Tibial nerve (tissue), 4 donors: ENCODE results near the gene SAPCD1. TPM values are rescaled to one million over a fixed set of nuclear protein-coding genes. Genes with fewer than 3 reads are reported as not detected.

ENCODE experiments used
- DNase-seq, 2 donors: peaks; one replicate each; pipeline ENCODE4 v3.0.0-alpha.2; 2019; ENCODE audit warnings: low spot score in 2 of 2
- H3K27ac ChIP-seq, 4 donors: fragments of 200-600 bp; sonication (generic) in 3 of 4; one replicate each; pipeline ENCODE4 v1.5.1; 2017 to 2019; ENCODE audit warnings: mild to moderate bottlenecking in 1 of 4
- H3K27me3 ChIP-seq, 2 donors: fragments of 200-600 bp; sonication (generic) in 1 of 2; one replicate each; pipeline versions ENCODE4 v1.5.1 to v1.6.0; 2017 to 2019
- H3K36me3 ChIP-seq, 3 donors: fragments of 200-600 bp; sonication (generic); one replicate each; pipeline ENCODE4 v1.5.1; 2018 to 2019
- H3K4me1 ChIP-seq, 4 donors: fragments of 200-600 bp; sonication (generic) in 3 of 4; one replicate each; pipeline ENCODE4 v1.5.1; 2017 to 2019
- H3K4me3 ChIP-seq, 4 donors: fragments of 200-600 bp; sonication (generic) in 3 of 4; one replicate each; pipeline ENCODE4 v1.5.1; 2017 to 2019; ENCODE audit warnings: mild to moderate bottlenecking in 1 of 4, moderate library complexity in 1 of 4
- H3K9me3 ChIP-seq, 4 donors: fragments of 200-600 bp; sonication (generic) in 3 of 4; one replicate each; pipeline ENCODE4 v1.5.1; 2017 to 2019
- EP300 ChIP-seq, 2 donors: sonication (generic); formaldehyde crosslinking; IDR thresholded peaks; one replicate each; pipeline ENCODE4 v1.6.1; 2017; ENCODE audit warnings: antibody characterized with exemption in 2 of 2, mild to moderate bottlenecking in 1 of 2
- POLR2A ChIP-seq, 2 donors: fragments of 450-650 bp; IDR thresholded peaks; one replicate each; pipeline ENCODE4 v1.6.1; 2017; ENCODE audit warnings: antibody characterized with exemption in 2 of 2, mild to moderate bottlenecking in 2 of 2, moderate library complexity in 2 of 2
- WGBS, 2 donors: methylation state at CpG; one replicate each; pipeline ENCODE4 v1.1.5; 2018; 5-methylcytosine and 5-hydroxymethylcytosine counted together
- total RNA-seq, 4 donors: library from RNA; depleted of rRNA; stranded (reverse); fragments of >200 nt; gene quantifications; one replicate each; pipeline ENCODE4 v1.1.0, GENCODE V29; 2016
- TF ChIP-seq, protein P1 (sequence below), 5 experiments: fragments of 200-600 bp in 3 of 5; fragments of 450-650 bp in 2 of 5; sonication (generic) in 3 of 5; IDR thresholded peaks; one replicate each; pipeline ENCODE4 v1.5.1; 2016 to 2019; ENCODE audit warnings: antibody characterized with exemption in 5 of 5, mild to moderate bottlenecking in 3 of 5, moderate library complexity in 2 of 5

SAPCD1 gene
- total RNA-seq, 4 donors from 2014 or later: 1.5 to 5.5 (median 4.8) TPM; not detected in 1

DNA sequence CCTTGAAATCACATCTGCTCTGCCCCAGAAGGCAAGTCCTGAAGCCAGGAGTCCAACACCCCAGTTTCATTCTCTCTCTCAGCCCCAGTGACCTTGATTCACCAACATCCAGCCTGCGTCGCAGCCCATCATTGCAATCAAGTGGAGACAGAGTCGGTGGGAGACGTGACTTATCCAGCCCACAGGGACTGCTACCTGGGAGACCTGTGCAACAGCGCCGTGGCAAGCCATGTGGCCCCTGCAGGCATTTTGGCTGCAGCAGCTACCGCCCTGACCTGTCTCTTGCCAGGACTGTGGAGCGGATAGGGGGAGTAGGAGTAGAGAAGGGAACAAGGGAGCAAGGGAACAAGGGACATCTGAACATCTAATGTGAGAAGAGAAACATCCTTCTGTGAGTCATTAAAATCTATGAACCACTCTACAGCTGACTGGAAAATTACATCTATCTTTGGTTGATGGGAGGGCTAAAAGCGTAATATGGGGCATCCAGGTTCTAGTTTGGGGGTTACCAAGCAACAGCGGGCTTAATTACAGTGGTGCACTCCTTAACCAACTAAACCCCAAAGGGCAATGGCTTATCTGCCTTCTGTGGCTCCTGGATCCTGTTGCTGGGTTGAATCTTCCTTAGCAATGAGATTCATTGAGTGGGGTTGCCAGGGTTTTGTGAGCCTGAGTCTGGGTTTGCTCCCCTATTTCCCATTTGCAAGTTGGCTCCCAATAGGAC is 44.8 kb upstream of the SAPCD1 start:
- no peak overlapping the region for H3K4me3 ChIP-seq
- DNase-seq: no peak
- H3K36me3 ChIP-seq: no peaks in the 10 kb centered on the region
- H3K27me3 ChIP-seq: no peaks in the 10 kb centered on the region
- WGBS, 2 donors: 63 to 78% methylated on average over 10 of the region's 10 CpGs
- H3K9me3 ChIP-seq: no peaks in the 10 kb centered on the region
- H3K4me1 ChIP-seq: peaks cover 0 to 7% (median 0%) of the 10 kb centered on the region in 4 donors
- no peak overlapping the region for H3K27ac ChIP-seq
- TF ChIP-seq, protein P1, sequence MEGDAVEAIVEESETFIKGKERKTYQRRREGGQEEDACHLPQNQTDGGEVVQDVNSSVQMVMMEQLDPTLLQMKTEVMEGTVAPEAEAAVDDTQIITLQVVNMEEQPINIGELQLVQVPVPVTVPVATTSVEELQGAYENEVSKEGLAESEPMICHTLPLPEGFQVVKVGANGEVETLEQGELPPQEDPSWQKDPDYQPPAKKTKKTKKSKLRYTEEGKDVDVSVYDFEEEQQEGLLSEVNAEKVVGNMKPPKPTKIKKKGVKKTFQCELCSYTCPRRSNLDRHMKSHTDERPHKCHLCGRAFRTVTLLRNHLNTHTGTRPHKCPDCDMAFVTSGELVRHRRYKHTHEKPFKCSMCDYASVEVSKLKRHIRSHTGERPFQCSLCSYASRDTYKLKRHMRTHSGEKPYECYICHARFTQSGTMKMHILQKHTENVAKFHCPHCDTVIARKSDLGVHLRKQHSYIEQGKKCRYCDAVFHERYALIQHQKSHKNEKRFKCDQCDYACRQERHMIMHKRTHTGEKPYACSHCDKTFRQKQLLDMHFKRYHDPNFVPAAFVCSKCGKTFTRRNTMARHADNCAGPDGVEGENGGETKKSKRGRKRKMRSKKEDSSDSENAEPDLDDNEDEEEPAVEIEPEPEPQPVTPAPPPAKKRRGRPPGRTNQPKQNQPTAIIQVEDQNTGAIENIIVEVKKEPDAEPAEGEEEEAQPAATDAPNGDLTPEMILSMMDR (IDR thresholded peaks at IDR 0.05): no peak
- TF ChIP-seq POLR2A (IDR thresholded peaks at IDR 0.05): no peak
- no peak for TF ChIP-seq EP300 (IDR thresholded peaks at IDR 0.05)

DNA sequence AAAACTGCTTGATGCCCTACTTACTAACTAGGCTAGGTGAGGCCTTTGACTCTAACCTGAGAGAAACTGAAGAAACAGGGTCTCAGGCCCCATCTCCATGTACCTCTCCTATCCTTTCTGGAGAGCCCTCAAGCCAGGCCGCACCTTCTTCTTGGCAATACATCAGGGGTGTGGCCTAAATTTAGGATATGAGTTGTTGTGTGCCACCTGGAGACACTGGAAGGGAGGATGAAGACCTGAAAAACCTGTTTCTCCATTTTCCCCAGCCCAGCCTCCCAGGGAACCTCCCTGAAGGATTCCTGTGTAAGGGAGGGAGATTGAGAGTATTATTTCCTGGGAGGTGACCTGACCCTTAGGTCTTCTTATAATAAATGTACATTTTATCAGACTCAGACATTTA is 44.2 kb upstream of the SAPCD1 start:
- TF ChIP-seq POLR2A (IDR thresholded peaks at IDR 0.05) (no peak), EP300 (IDR thresholded peaks at IDR 0.05) (no peak)
- TF ChIP-seq, protein P1 (IDR thresholded peaks at IDR 0.05): no peak
- WGBS, 2 donors: 70 to 71% methylated on average over 1 of the region's 1 CpG
- Histone ChIP-seq H3K27ac (no peak overlapping the region), H3K36me3 (no peaks in the 10 kb centered on the region), H3K9me3 (no peaks in the 10 kb centered on the region), H3K4me1 (peaks cover 0 to 7% (median 0%) of the 10 kb centered on the region in 4 donors), H3K27me3 (no peaks in the 10 kb centered on the region), H3K4me3 (no peak overlapping the region)
- DNase-seq: no peak

DNA sequence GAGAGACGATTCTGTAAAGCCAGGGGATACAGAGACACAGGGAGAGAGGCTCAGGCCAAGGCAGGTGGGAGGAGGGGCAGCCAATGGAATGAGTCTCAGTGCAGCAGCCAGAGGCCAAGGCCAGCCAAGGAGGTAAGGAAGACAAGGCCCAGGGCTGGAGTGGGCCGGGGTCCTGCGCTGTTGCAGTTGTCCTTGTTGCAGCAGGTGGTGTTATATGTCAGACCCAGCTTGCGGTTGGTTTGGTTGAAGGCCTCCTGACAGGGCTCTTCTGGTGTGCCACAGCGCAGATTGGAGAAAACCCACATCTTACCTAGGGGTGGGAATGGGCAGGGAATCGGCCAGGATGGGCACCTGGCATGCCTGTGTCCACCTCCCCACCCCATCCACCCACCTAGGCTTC is 43.5 kb upstream of the SAPCD1 start:
- no peak overlapping the region for H3K4me3 ChIP-seq
- peaks cover 0 to 2% (median 0%) of the 10 kb centered on the region in 4 donors for H3K4me1 ChIP-seq
- no peak for DNase-seq
- TF ChIP-seq, protein P1 (IDR thresholded peaks at IDR 0.05): no peak
- no peak for TF ChIP-seq POLR2A (IDR thresholded peaks at IDR 0.05)
- H3K9me3 ChIP-seq: no peaks in the 10 kb centered on the region
- no peaks in the 10 kb centered on the region for H3K27me3 ChIP-seq
- H3K36me3 ChIP-seq: no peaks in the 10 kb centered on the region
- 86 to 92% methylated on average over 5 to 6 of the region's 6 CpGs for WGBS, 2 donors
- no peak overlapping the region for H3K27ac ChIP-seq

GRCh38 chr6:31720196-31720770 is 42.2 kb upstream of the SAPCD1 start:
- H3K9me3 ChIP-seq: no peaks in the 10 kb centered on the region
- no peak overlapping the region for H3K27ac ChIP-seq
- WGBS, 2 donors: 83 to 86% methylated on average over 5 of the region's 5 CpGs
- peaks cover 0 to 3% (median 0%) of the 10 kb centered on the region in 3 donors for H3K36me3 ChIP-seq
- no peak overlapping the region for H3K4me3 ChIP-seq
- TF ChIP-seq POLR2A (IDR thresholded peaks at IDR 0.05) (no peak), EP300 (IDR thresholded peaks at IDR 0.05) (no peak)
- TF ChIP-seq, protein P1 (IDR thresholded peaks at IDR 0.05): no peak
- H3K4me1 ChIP-seq: no peaks in the 10 kb centered on the region
- no peaks in the 10 kb centered on the region for H3K27me3 ChIP-seq
- DNase-seq: no peak

GRCh38 chr6:31721351-31722020 is 41.0 kb upstream of the SAPCD1 start, which contains the start of gene LY6G6C:
Gene LY6G6C, minus strand, starts transcription at chr6:31721746. Its CDS starts 67 bp downstream, at chr6:31721679.
- Histone ChIP-seq H3K27me3 (no peaks in the 10 kb centered on the region), H3K4me1 (peaks cover 0 to 3% (median 0%) of the 10 kb centered on the region in 4 donors), H3K36me3 (peaks cover 0 to 15% (median 0%) of the 10 kb centered on the region in 3 donors), H3K27ac (no peak within 1 kb of the TSS), H3K4me3 (no peak within 1 kb of the TSS), H3K9me3 (no peaks in the 10 kb centered on the region)
- TF ChIP-seq EP300 (IDR thresholded peaks at IDR 0.05) (no peak), POLR2A (IDR thresholded peaks at IDR 0.05) (no peak)
- TF ChIP-seq, protein P1 (IDR thresholded peaks at IDR 0.05): no peak
- 71 to 74% methylated on average over 4 of the region's 4 CpGs for WGBS, 2 donors
- no peak for DNase-seq
